Measurements from ENCODE around the gene OR2F2.

Gene OR2F2

GRCh38 chr7:143973870-143974416 is 38.9 kb downstream of the OR2F2 start:
- Histone ChIP-seq H3K4me2 (ENCODE audit: low read depth, low read length, poor library complexity, severe bottlenecking) (no peak overlapping the region), H3K4me3 (ENCODE audit: low read length, poor library complexity, severe bottlenecking) (no peak overlapping the region), H3K4me1 (ENCODE audit: insufficient read depth, low read length, poor library complexity, severe bottlenecking) (no peaks in the 10 kb centered on the region), H3F3A (ENCODE audit: low read depth) (no peaks in the 10 kb centered on the region), H3K9me2 (replicated peaks; ENCODE audit: low read depth, low read length) (no peaks in the 10 kb centered on the region), H3K9ac (ENCODE audit: low read depth, low read length, poor library complexity, severe bottlenecking) (no peak overlapping the region), H4K20me1 (ENCODE audit: insufficient read depth, low read length, poor library complexity, severe bottlenecking) (no peaks in the 10 kb centered on the region), H3K27me3 (ENCODE audit: insufficient read depth, low read length, poor library complexity, severe bottlenecking) (no peaks in the 10 kb centered on the region), H3K9me3 (ENCODE audit: insufficient read depth, low read depth, low read length) (no peaks in the 10 kb centered on the region), H2AFZ (ENCODE audit: low read length) (no peak overlapping the region), H3K36me3 (ENCODE audit: insufficient read depth, low read length) (no peaks in the 10 kb centered on the region), H3K79me2 (ENCODE audit: insufficient read depth, low read length) (no peaks in the 10 kb centered on the region)
- no peak for TF ChIP-seq EZH2phosphoT487 (IDR thresholded peaks at IDR 0.05; ENCODE audit: borderline replicate concordance)
- TF ChIP-seq, protein P1, sequence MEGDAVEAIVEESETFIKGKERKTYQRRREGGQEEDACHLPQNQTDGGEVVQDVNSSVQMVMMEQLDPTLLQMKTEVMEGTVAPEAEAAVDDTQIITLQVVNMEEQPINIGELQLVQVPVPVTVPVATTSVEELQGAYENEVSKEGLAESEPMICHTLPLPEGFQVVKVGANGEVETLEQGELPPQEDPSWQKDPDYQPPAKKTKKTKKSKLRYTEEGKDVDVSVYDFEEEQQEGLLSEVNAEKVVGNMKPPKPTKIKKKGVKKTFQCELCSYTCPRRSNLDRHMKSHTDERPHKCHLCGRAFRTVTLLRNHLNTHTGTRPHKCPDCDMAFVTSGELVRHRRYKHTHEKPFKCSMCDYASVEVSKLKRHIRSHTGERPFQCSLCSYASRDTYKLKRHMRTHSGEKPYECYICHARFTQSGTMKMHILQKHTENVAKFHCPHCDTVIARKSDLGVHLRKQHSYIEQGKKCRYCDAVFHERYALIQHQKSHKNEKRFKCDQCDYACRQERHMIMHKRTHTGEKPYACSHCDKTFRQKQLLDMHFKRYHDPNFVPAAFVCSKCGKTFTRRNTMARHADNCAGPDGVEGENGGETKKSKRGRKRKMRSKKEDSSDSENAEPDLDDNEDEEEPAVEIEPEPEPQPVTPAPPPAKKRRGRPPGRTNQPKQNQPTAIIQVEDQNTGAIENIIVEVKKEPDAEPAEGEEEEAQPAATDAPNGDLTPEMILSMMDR (conservative IDR thresholded peaks at IDR 0.05; ENCODE audit: low read length), result no peak

DNA sequence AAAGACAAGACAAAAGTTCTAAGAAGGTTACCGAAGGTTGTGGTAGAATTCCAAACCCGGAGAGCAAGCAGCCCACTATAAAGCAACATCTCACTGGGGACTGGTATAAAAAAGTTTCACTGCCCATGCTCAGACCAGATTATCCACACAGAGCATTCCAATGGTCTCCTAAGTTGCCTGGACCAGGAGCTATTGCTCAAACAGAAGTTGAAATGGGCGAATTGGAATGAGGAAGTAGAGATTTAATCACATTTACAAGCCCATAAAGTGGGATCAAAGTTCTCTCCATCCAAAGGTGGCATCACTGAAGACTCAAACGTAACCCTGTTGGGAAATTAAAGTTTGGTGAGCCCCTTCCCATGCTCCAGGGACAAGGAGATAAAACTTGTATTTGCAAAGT is 39.4 kb downstream of the OR2F2 start:
- Histone ChIP-seq H3F3A (ENCODE audit: low read depth) (no peaks in the 10 kb centered on the region), H3K36me3 (ENCODE audit: insufficient read depth, low read length) (no peaks in the 10 kb centered on the region), H3K4me3 (ENCODE audit: low read length, poor library complexity, severe bottlenecking) (no peak overlapping the region), H3K9me2 (replicated peaks; ENCODE audit: low read depth, low read length) (no peaks in the 10 kb centered on the region), H3K27me3 (ENCODE audit: insufficient read depth, low read length, poor library complexity, severe bottlenecking) (no peaks in the 10 kb centered on the region), H3K4me2 (ENCODE audit: low read depth, low read length, poor library complexity, severe bottlenecking) (no peak overlapping the region), H2AFZ (ENCODE audit: low read length) (no peak overlapping the region), H3K9ac (ENCODE audit: low read depth, low read length, poor library complexity, severe bottlenecking) (no peak overlapping the region), H4K20me1 (ENCODE audit: insufficient read depth, low read length, poor library complexity, severe bottlenecking) (no peaks in the 10 kb centered on the region), H3K79me2 (ENCODE audit: insufficient read depth, low read length) (no peaks in the 10 kb centered on the region), H3K4me1 (ENCODE audit: insufficient read depth, low read length, poor library complexity, severe bottlenecking) (no peaks in the 10 kb centered on the region), H3K9me3 (ENCODE audit: insufficient read depth, low read depth, low read length) (no peaks in the 10 kb centered on the region)
- no peak for TF ChIP-seq EZH2phosphoT487 (IDR thresholded peaks at IDR 0.05; ENCODE audit: borderline replicate concordance)
- TF ChIP-seq, protein P1 (conservative IDR thresholded peaks at IDR 0.05; ENCODE audit: low read length), result no peak

- H3F3A ChIP-seq (ENCODE audit: low read depth), result no peaks in the 10 kb centered on the region
- H3K36me3 ChIP-seq (ENCODE audit: insufficient read depth, low read length), result no peaks in the 10 kb centered on the region
- no peaks in the 10 kb centered on the region for H3K4me1 ChIP-seq (ENCODE audit: insufficient read depth, low read length, poor library complexity, severe bottlenecking)
- H3K4me2 ChIP-seq (ENCODE audit: low read depth, low read length, poor library complexity, severe bottlenecking), result no peak overlapping the region
- H3K9me2 ChIP-seq (replicated peaks; ENCODE audit: low read depth, low read length), result no peaks in the 10 kb centered on the region
- H2AFZ ChIP-seq (ENCODE audit: low read length), result no peak overlapping the region
- no peaks in the 10 kb centered on the region for H4K20me1 ChIP-seq (ENCODE audit: insufficient read depth, low read length, poor library complexity, severe bottlenecking)
- no peak overlapping the region for H3K9ac ChIP-seq (ENCODE audit: low read depth, low read length, poor library complexity, severe bottlenecking)
- no peaks in the 10 kb centered on the region for H3K27me3 ChIP-seq (ENCODE audit: insufficient read depth, low read length, poor library complexity, severe bottlenecking)
- no peaks in the 10 kb centered on the region for H3K9me3 ChIP-seq (ENCODE audit: insufficient read depth, low read depth, low read length)
- no peak for TF ChIP-seq EZH2phosphoT487 (IDR thresholded peaks at IDR 0.05; ENCODE audit: borderline replicate concordance)
- TF ChIP-seq, protein P1 (conservative IDR thresholded peaks at IDR 0.05; ENCODE audit: low read length), result no peak; the same call in 1 of the 2 replicates
- no peaks in the 10 kb centered on the region for H3K79me2 ChIP-seq (ENCODE audit: insufficient read depth, low read length)
- H3K4me3 ChIP-seq (ENCODE audit: low read length, poor library complexity, severe bottlenecking), result no peak overlapping the region
Observed at GRCh38 chr7:143975617-143976016, 40.6 kb downstream of the OR2F2 start.
